Natural killer cell (primary cell): ENCODE measurements around the gene FNDC3B. TPM values are rescaled to one million over a fixed set of nuclear protein-coding genes. Genes with fewer than 3 reads are reported as not detected.

ENCODE experiments used
- ATAC-seq, 3 donors: fragments of 150-1000 bp in 2 of 3; fragments of 200-7000 bp in 1 of 3; cut with Tn5 transposase; 1 replicate in 1 of 3; 2 replicates in 2 of 3; pipeline ENCODE4 v1.10.0; 2021; ENCODE audit warnings: mild to moderate bottlenecking in 2 of 3, moderate library complexity in 2 of 3
- DNase-seq, 2 donors: peaks; one replicate each; pipeline versions ENCODE4 v3.0.0 to v3.0.0-alpha.2; 2013 to 2021; ENCODE audit warnings: mixed read lengths in 1 of 2
- H3K27ac ChIP-seq: one replicate; pipeline ENCODE4 v1.5.1; 2013; ENCODE audit warnings: mild to moderate bottlenecking, low read length
- H3K27me3 ChIP-seq: one replicate; pipeline ENCODE4 v1.6.1; 2013; ENCODE audit warnings: low read length; ENCODE audit not compliant: control insufficient read depth, insufficient read depth
- H3K36me3 ChIP-seq: one replicate; pipeline ENCODE4 v1.6.1; 2013; ENCODE audit warnings: low read length; ENCODE audit not compliant: control insufficient read depth, insufficient read depth
- H3K4me1 ChIP-seq: one replicate; pipeline ENCODE4 v1.6.1; 2013; ENCODE audit warnings: low read length; ENCODE audit not compliant: control insufficient read depth, insufficient read depth
- H3K4me3 ChIP-seq: one replicate; pipeline ENCODE4 v1.5.1; 2013; ENCODE audit warnings: low read length
- H3K9me3 ChIP-seq: one replicate; pipeline ENCODE4 v1.6.1; 2013; ENCODE audit warnings: low read length; ENCODE audit not compliant: control insufficient read depth, insufficient read depth
- H3K27ac Mint-ChIP-seq, 2 donors: one replicate each; pipeline ENCODE4 v1.8.0; 2022; ENCODE audit warnings: mild to moderate bottlenecking in 2 of 2, mixed read lengths in 2 of 2, moderate library complexity in 1 of 2
- H3K27me3 Mint-ChIP-seq, 2 donors: one replicate each; pipeline ENCODE4 v1.8.0; 2022; ENCODE audit warnings: low read depth in 2 of 2, mixed read lengths in 2 of 2
- H3K36me3 Mint-ChIP-seq: one replicate; pipeline ENCODE4 v1.8.0; 2022; ENCODE audit warnings: mixed read lengths
- H3K4me1 Mint-ChIP-seq, 2 donors: one replicate each; pipeline ENCODE4 v1.8.0; 2022; ENCODE audit warnings: mixed read lengths in 2 of 2
- H3K4me3 Mint-ChIP-seq: one replicate; pipeline ENCODE4 v1.8.0; 2022; ENCODE audit warnings: mild to moderate bottlenecking, moderate library complexity, mixed read lengths
- H3K9me3 Mint-ChIP-seq, 2 donors: one replicate each; pipeline ENCODE4 v1.8.0; 2022; ENCODE audit warnings: mixed read lengths in 2 of 2
- WGBS: methylation state at CpG from one replicate; pipeline ENCODE4 v1.1.7; 2013; ENCODE audit warnings: missing lambda C conversion rate; ENCODE audit not compliant: insufficient coverage; 5-methylcytosine and 5-hydroxymethylcytosine counted together
- intact Hi-C: fragments of 100-400 bp; cut with micrococcal nuclease; formaldehyde crosslinking; loops from one replicate; pipeline ENCODE4 v1.14.2; 2022
- total RNA-seq, 4 donors: library from RNA; stranded (reverse); fragments of 120-200 nt in 1 of 4; gene quantifications; one replicate each; pipeline versions ENCODE4 v1.2.3 to v1.2.4, GENCODE V29; 2013 to 2022
- TF ChIP-seq, protein P1 (sequence below): fragments of 200-600 bp; IDR thresholded peaks from one replicate; pipeline ENCODE4 v1.8.0; 2022; ENCODE audit warnings: antibody characterized with exemption

Gene FNDC3B
- total RNA-seq, 3 donors from 2014 or later (not counting 1 experiment from before 2014, with no cell fraction given), result 154 to 214 (median 206) TPM

DNA sequence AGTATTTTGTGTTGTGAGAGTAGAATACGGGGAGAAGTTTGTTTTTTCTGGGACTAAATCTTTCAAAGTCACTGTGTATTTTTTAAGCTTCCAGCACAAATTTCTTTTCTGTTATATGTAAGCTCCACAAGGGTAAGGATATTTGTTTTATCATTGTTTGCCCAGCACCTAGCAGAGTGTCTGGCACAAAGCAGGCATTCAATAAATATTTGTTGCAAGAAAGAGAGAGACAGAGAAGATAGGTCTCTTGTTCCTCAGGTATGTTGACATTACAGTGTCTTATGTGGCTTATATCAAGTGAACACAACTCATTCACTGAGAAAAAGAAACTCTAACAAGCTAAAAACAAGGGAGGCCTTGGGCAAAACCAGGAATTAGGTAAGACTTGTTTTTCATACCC lies 26.6 kb upstream of the FNDC3B start:
- H3K4me3 Mint-ChIP-seq, result no peak overlapping the region
- no peaks in the 10 kb centered on the region for H3K27me3 Mint-ChIP-seq
- H3K9me3 Mint-ChIP-seq, result no peaks in the 10 kb centered on the region
- Histone ChIP-seq H3K27me3 (no peaks in the 10 kb centered on the region), H3K36me3 (no peaks in the 10 kb centered on the region), H3K4me3 (no peak overlapping the region), H3K9me3 (no peaks in the 10 kb centered on the region), H3K27ac (no peak overlapping the region), H3K4me1 (no peaks in the 10 kb centered on the region)
- peaks cover 8 to 9% of the 10 kb centered on the region in 2 donors for H3K4me1 Mint-ChIP-seq
- DNase-seq (no peak), ATAC-seq (no peak)
- no peak overlapping the region for H3K27ac Mint-ChIP-seq
- no peaks in the 10 kb centered on the region for H3K36me3 Mint-ChIP-seq
- intact Hi-C loops, result no loop called here
- WGBS, result 100% methylated on average over 1 of the region's 1 CpG
- TF ChIP-seq, protein P1, sequence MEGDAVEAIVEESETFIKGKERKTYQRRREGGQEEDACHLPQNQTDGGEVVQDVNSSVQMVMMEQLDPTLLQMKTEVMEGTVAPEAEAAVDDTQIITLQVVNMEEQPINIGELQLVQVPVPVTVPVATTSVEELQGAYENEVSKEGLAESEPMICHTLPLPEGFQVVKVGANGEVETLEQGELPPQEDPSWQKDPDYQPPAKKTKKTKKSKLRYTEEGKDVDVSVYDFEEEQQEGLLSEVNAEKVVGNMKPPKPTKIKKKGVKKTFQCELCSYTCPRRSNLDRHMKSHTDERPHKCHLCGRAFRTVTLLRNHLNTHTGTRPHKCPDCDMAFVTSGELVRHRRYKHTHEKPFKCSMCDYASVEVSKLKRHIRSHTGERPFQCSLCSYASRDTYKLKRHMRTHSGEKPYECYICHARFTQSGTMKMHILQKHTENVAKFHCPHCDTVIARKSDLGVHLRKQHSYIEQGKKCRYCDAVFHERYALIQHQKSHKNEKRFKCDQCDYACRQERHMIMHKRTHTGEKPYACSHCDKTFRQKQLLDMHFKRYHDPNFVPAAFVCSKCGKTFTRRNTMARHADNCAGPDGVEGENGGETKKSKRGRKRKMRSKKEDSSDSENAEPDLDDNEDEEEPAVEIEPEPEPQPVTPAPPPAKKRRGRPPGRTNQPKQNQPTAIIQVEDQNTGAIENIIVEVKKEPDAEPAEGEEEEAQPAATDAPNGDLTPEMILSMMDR, result no peak

DNA sequence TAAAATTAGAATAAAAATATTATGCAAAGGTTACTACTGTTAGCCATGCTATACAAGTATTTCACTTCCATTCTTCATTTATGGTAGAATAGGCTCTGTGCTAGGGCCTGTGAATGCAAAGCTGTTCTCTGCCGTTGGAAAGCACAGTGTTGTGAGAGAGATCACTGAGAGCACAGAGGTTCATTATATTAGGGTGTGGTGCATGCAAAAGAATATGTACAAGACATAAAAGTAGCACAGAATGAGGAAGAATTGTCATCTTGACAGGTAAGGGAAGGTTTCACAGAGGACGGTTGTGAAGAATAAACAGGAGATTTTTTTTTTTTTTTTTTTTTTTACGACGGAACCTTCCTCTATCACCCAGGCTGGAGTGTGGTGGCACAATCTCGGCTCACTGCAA lies 25.2 kb upstream of the FNDC3B start:
- no peaks in the 10 kb centered on the region for H3K4me1 ChIP-seq
- intact Hi-C loops, result no loop called here
- WGBS, result 100% methylated on average over 2 of the region's 5 CpGs

DNA sequence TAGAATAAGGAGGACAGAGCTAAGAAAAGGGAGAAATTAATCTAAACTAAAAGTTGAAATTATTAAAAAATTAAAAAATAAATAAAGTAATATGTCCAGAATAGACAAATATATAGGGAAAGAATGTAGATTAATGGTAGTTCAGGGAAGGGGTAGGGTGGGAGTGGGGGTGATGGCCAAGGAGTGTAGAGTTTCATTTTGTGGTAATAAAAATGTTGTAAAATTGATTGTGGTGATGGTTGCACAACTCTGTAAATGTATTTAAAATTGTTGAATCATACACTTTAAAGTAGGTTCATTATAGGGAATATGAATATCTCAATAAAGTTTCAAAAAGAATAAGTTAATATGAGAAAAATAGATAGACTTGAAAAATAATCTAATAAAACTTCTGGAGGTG lies 21.0 kb upstream of the FNDC3B start:
- Mint-ChIP-seq H3K9me3 (no peaks in the 10 kb centered on the region), H3K4me3 (no peak overlapping the region), H3K27ac (no peak overlapping the region), H3K27me3 (peaks cover 2 to 4% of the 10 kb centered on the region in 2 donors), H3K4me1 (no peaks in the 10 kb centered on the region), H3K36me3 (no peaks in the 10 kb centered on the region)
- TF ChIP-seq, protein P1, result no peak
- Histone ChIP-seq H3K9me3 (no peaks in the 10 kb centered on the region), H3K27ac (no peak overlapping the region), H3K4me1 (no peaks in the 10 kb centered on the region), H3K27me3 (no peaks in the 10 kb centered on the region), H3K36me3 (no peaks in the 10 kb centered on the region), H3K4me3 (no peak overlapping the region)
- intact Hi-C loops, result no loop called here
- no peak for DNase-seq
- no peak for ATAC-seq

More for the DNA sequence above, 25.2 kb upstream of the FNDC3B start:
- Histone ChIP-seq H3K27ac (no peak overlapping the region), H3K9me3 (no peaks in the 10 kb centered on the region), H3K4me3 (no peak overlapping the region), H3K36me3 (no peaks in the 10 kb centered on the region), H3K27me3 (no peaks in the 10 kb centered on the region)
- no peaks in the 10 kb centered on the region for H3K36me3 Mint-ChIP-seq
- H3K27ac Mint-ChIP-seq, result no peak overlapping the region
- no peaks in the 10 kb centered on the region for H3K9me3 Mint-ChIP-seq
- ATAC-seq (no peak), DNase-seq (no peak)
- TF ChIP-seq, protein P1, result no peak
- peaks cover 8 to 9% of the 10 kb centered on the region in 2 donors for H3K4me1 Mint-ChIP-seq
- peaks cover 0 to 4% of the 10 kb centered on the region in 2 donors for H3K27me3 Mint-ChIP-seq
- no peak overlapping the region for H3K4me3 Mint-ChIP-seq

- 85% methylated on average over 2 of the region's 2 CpGs for WGBS
Measured at GRCh38 chr3:172020763-172021162, 18.6 kb upstream of the FNDC3B start.

More at GRCh38 chr3:172020763-172021162, 18.6 kb upstream of the FNDC3B start:
- ATAC-seq (no peak), DNase-seq (no peak)
- Mint-ChIP-seq H3K27me3 (peaks cover 2 to 4% of the 10 kb centered on the region in 2 donors), H3K9me3 (no peaks in the 10 kb centered on the region), H3K27ac (no peak overlapping the region), H3K36me3 (no peaks in the 10 kb centered on the region), H3K4me3 (no peak overlapping the region), H3K4me1 (no peaks in the 10 kb centered on the region)
- intact Hi-C loops, result no loop called here
- Histone ChIP-seq H3K4me3 (no peak overlapping the region), H3K27ac (no peak overlapping the region), H3K9me3 (no peaks in the 10 kb centered on the region), H3K4me1 (no peaks in the 10 kb centered on the region), H3K27me3 (no peaks in the 10 kb centered on the region), H3K36me3 (no peaks in the 10 kb centered on the region)
- TF ChIP-seq, protein P1, result no peak
